ENCODE data around the gene C17orf114.
A peak's percentile ranks its signal among the peaks of the same experiment; 100 is the strongest.

Gene C17orf114

DNA sequence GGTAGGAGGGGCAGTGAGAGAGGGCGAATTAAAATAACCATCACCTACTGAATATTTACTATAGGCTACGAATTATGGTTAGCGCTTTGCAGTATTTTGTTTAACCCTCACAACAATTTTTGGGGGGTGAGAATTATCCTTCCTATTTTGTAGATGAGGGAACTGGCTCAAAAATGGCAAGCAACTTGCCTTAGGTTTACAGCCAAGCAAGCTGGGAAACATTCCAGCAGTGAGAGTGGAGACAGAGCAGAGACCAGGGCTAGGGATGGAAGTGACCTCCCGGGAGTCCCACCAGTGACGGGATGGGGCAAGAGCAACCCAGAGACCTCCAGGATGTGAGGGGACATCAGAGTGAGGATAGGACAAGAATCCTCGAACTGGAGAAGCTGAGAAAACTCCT is 15.6 kb downstream of the C17orf114 start:
- DNase-seq (ENCODE audit: low spot score in 2 of 2), result no peak
- no peaks in the 10 kb centered on the region for H3K36me3 ChIP-seq
- 12 to 25% methylated on average over 6 of the region's 6 CpGs for WGBS, 2 donors
- peak overlapping the region in 1 of 4 donors; percentile 43 for H3K27ac ChIP-seq
- peaks cover 0 to 45% of the 10 kb centered on the region in 2 donors for H3K27me3 ChIP-seq
- TF ChIP-seq EP300 (IDR thresholded peaks at IDR 0.05) (no peak), POLR2A (IDR thresholded peaks at IDR 0.05) (no peak), CTCF (IDR thresholded peaks at IDR 0.05) (no peak)
- peaks cover 0 to 48% (median 27%) of the 10 kb centered on the region in 4 donors for H3K4me1 ChIP-seq
- peak overlapping the region in 1 of 4 donors; percentile 35 for H3K4me3 ChIP-seq
- no peaks in the 10 kb centered on the region for H3K9me3 ChIP-seq

DNA sequence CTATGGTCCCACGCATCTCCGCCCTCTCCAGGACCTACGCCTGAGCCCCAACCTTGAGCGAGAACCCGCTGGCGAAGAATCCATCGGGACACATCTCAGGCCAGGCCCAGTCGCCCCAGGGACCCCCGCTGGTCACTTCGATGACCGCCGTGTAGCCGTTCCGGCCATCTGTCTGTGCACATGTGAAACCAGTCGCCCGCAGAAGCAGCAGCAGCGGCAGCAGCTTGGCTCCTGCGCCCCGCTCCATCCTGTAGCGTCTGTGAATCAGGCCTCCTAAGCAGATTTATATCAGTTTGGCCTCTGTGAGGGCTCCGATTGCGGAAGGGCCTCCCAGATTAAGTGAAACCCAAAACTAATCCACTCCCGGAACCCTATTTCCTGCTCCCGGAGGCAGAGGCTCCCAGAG is 16.0 kb downstream of the C17orf114 start, which contains the start of gene VMO1:
TSS of gene VMO1 (minus strand) at position 259 of the 406 bp plus-strand sequence. CDS start at position 247, 12 bp downstream.
- 4 to 6% methylated on average over 19 to 21 of the region's 24 CpGs for WGBS, 2 donors
- peaks cover 0 to 48% (median 27%) of the 10 kb centered on the region in 4 donors for H3K4me1 ChIP-seq
- TF ChIP-seq CTCF (IDR thresholded peaks at IDR 0.05), result no peak
- TF ChIP-seq POLR2A (IDR thresholded peaks at IDR 0.05), result no peak
- TF ChIP-seq EP300 (IDR thresholded peaks at IDR 0.05), result no peak
- peak within 1 kb of the TSS in 2 of 4 donors; percentile 21 to 35 for H3K4me3 ChIP-seq
- no peaks in the 10 kb centered on the region for H3K36me3 ChIP-seq
- DNase-seq (ENCODE audit: low spot score in 2 of 2), result no peak
- H3K27me3 ChIP-seq, result peaks cover 0 to 49% of the 10 kb centered on the region in 2 donors
- peak within 1 kb of the TSS in 1 of 4 donors; percentile 43 for H3K27ac ChIP-seq
- H3K9me3 ChIP-seq, result no peaks in the 10 kb centered on the region

DNA sequence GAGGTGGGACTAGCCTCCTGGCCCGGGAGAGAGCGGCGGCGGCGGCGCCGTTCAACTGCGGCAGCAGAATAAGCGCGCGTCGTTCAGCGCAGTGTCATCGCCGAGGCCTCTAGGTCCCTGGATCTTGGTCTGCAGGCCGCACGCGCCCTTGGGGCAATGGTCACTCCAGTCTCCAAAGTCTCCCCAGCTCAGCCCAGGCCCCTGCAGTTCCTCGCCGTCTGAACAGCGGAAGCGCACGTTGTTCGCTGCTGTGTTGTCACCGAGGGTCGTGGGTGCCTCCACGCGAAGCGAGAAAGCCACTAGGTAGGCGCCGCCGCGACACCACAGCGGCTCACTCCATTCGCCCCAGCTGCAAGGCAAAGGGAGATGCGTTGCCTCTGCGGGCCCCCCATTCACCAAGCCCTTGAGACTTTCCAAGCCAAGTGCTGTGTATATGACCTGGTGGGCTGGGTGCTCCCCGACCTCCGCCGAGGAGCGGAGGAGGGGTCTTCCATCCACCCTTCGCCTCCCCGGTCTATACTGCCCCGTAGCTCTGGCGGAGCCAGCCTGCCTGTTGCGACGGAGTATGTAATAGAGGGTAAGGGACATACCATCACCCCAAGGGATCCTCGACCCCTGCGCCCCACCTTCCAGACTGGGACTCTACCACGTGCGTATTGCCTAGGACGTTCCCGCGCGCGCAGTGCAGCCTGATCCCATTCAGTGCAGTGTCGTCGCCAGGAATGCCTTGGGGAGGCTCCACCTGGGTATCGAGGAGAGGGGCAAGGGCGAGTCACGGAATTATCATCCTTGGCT is 16.6 kb downstream of the C17orf114 start:
- TF ChIP-seq POLR2A (IDR thresholded peaks at IDR 0.05) (no peak), CTCF (IDR thresholded peaks at IDR 0.05) (no peak), EP300 (IDR thresholded peaks at IDR 0.05) (no peak)
- 10 to 17% methylated on average over 43 to 49 of the region's 61 CpGs for WGBS, 2 donors
- Histone ChIP-seq H3K27me3 (peaks cover 0 to 55% of the 10 kb centered on the region in 2 donors), H3K27ac (no peak overlapping the region), H3K36me3 (no peaks in the 10 kb centered on the region), H3K4me3 (peak overlapping the region in 2 of 4 donors; percentile 21 to 35), H3K4me1 (peaks cover 0 to 48% (median 25%) of the 10 kb centered on the region in 4 donors), H3K9me3 (no peaks in the 10 kb centered on the region)
- no peak for DNase-seq (ENCODE audit: low spot score in 2 of 2)

DNA sequence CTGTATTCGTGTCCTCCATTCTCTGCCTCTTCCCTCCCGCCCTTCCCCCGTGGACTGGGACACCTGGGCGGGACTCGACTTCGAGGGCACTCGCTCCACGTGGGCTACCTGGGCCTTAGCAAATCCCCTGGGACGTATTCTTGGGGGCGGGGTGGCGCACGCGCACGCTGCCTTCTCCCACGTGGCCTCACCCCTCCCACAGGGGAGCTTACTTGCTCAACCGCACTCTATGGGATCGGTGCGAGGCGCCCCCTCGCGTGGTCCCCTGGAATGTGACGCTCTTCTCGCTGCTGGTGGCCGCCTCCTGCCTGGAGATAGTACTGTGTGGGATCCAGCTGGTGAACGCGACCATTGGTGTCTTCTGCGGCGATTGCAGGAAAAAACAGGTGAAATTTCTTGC is 19.5 kb downstream of the C17orf114 start:
- no peak for TF ChIP-seq POLR2A (IDR thresholded peaks at IDR 0.05)
- no peak for TF ChIP-seq CTCF (IDR thresholded peaks at IDR 0.05)
- TF ChIP-seq EP300 (IDR thresholded peaks at IDR 0.05), result no peak
- WGBS, 2 donors, result 35 to 39% methylated on average over 27 to 28 of the region's 28 CpGs
- peaks cover 0 to 27% (median 14%) of the 10 kb centered on the region in 4 donors for H3K4me1 ChIP-seq
- H3K27ac ChIP-seq, result no peak overlapping the region
- no peak for DNase-seq (ENCODE audit: low spot score in 2 of 2)
- no peaks in the 10 kb centered on the region for H3K9me3 ChIP-seq
- H3K4me3 ChIP-seq, result no peak overlapping the region
- no peaks in the 10 kb centered on the region for H3K36me3 ChIP-seq
- H3K27me3 ChIP-seq, result peaks cover 0 to 63% of the 10 kb centered on the region in 2 donors

DNA sequence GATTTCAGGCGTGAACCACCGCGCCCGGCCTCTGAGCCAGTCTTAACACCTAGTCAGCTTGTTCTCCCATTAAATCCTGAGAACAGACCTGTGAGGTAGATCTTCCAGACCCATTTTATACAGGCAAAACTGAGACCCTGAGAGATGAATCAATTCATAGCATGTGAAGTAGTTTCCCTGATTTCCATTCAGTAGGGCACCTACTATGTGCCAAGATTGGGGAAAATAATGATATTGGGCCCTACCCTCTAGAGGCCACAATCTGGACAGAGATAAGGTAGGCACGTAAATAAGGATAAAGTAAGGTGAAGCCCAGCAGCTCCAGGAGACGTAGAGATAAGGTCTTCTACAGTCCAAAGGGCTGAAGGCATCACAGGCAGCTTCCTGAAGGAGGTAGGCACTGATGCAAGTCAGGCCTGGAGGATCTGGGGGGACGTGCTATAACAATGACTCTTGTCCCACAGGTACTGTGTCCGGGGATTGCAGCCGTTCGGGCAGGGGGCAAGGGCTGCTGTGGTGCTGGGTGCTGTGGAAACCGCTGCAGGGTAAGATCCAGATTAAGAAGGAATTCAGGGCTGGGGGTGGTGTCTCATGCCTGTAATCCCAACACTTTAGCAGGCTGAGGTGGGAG is 21.7 kb downstream of the C17orf114 start:
- Histone ChIP-seq H3K9me3 (no peaks in the 10 kb centered on the region), H3K27ac (no peak overlapping the region), H3K4me3 (no peak overlapping the region), H3K36me3 (no peaks in the 10 kb centered on the region), H3K27me3 (peaks cover 0 to 58% of the 10 kb centered on the region in 2 donors), H3K4me1 (peaks cover 0 to 5% (median under 1%) of the 10 kb centered on the region in 4 donors)
- DNase-seq (ENCODE audit: low spot score in 2 of 2), result no peak
- no peak for TF ChIP-seq EP300 (IDR thresholded peaks at IDR 0.05)
- no peak for TF ChIP-seq POLR2A (IDR thresholded peaks at IDR 0.05)
- TF ChIP-seq CTCF (IDR thresholded peaks at IDR 0.05), result no peak
- WGBS, 2 donors, result 79 to 87% methylated on average over 11 of the region's 11 CpGs

Measured in tibial nerve (tissue), 4 donors.